HG03575 (cell line): ENCODE measurements around the gene RAB6A.
"Not testable (repeated sequence)": the region's sequence is repeated elsewhere in the genome, so short reads cannot be mapped to it uniquely, and the experiment has no call there.

ENCODE experiments used
- ATAC-seq: cut with Tn5 transposase; IDR thresholded peaks from one replicate; pipeline ENCODE4 v1.9.1; 2021; ENCODE audit not compliant: unreplicated experiment, insufficient number of reproducible peaks, low FRiP score; ENCODE audit errors: extremely low read depth

RAB6A gene

GRCh38 chr11:73734993-73735392, 25.9 kb downstream of the RAB6A start:
- no peak for ATAC-seq

GRCh38 chr11:73734011-73734410, 26.9 kb downstream of the RAB6A start:
- not testable (repeated sequence) for ATAC-seq

- ATAC-seq = not testable (repeated sequence)
These were observed 27.9 kb downstream of the RAB6A start for GRCh38 chr11:73732936-73733335.

- no peak for ATAC-seq
These were observed 31.2 kb downstream of the RAB6A start for GRCh38 chr11:73729594-73730206.

GRCh38 chr11:73728000-73728399, 32.9 kb downstream of the RAB6A start:
- ATAC-seq = no peak

- no peak for ATAC-seq
These were observed 34.0 kb downstream of the RAB6A start for GRCh38 chr11:73726825-73727224.

GRCh38 chr11:73717136-73717535, 43.7 kb downstream of the RAB6A start:
- ATAC-seq = no peak

- no peak for ATAC-seq
These were observed 44.5 kb downstream of the RAB6A start for GRCh38 chr11:73716153-73717056.

GRCh38 chr11:73715541-73715940, 45.3 kb downstream of the RAB6A start:
- ATAC-seq = no peak

- ATAC-seq = no peak
These were observed 49.9 kb downstream of the RAB6A start for GRCh38 chr11:73710964-73711363.

- no peak for ATAC-seq
These were observed 55.8 kb downstream of the RAB6A start for GRCh38 chr11:73705053-73705452.

GRCh38 chr11:73693899-73694525, 66.9 kb downstream of the RAB6A start:
- ATAC-seq = no peak

- no peak for ATAC-seq
These were observed 80.2 kb downstream of the RAB6A start for GRCh38 chr11:73680687-73681086.

GRCh38 chr11:73676552-73676951, 84.3 kb downstream of the RAB6A start:
- not testable (repeated sequence) for ATAC-seq

GRCh38 chr11:73671701-73672100, 89.2 kb downstream of the RAB6A start:
- no peak for ATAC-seq

GRCh38 chr11:73670808-73671207, 90.1 kb downstream of the RAB6A start:
- ATAC-seq = no peak

- ATAC-seq = no peak
These were observed 93.0 kb downstream of the RAB6A start for GRCh38 chr11:73667891-73668290.

- ATAC-seq = no peak
These were observed 96.0 kb downstream of the RAB6A start for GRCh38 chr11:73664877-73665276.

- ATAC-seq = no peak
These were observed 97.0 kb downstream of the RAB6A start for GRCh38 chr11:73663604-73664495.
